Breast epithelium (tissue), 4 donors: ENCODE results near the gene DDX4. TPM values are rescaled to one million over a fixed set of nuclear protein-coding genes. Genes with fewer than 3 reads are reported as not detected.

Source experiments
- DNase-seq, 2 donors: peaks; one replicate each; pipeline ENCODE4 v3.0.0-alpha.2; 2019; ENCODE audit warnings: low spot score in 2 of 2
- H3K27ac ChIP-seq, 2 donors: fragments of 200-600 bp; sonication (generic) in 1 of 2; one replicate each; pipeline ENCODE4 v1.5.1; 2016 to 2019; ENCODE audit warnings: mild to moderate bottlenecking in 1 of 2
- H3K27me3 ChIP-seq, 2 donors: fragments of 200-600 bp; sonication (generic) in 1 of 2; one replicate each; pipeline versions ENCODE4 v1.5.1 to v1.6.0; 2017 to 2019; ENCODE audit warnings: control low read depth in 1 of 2, mild to moderate bottlenecking in 1 of 2
- H3K36me3 ChIP-seq: fragments of 200-600 bp; one replicate; pipeline ENCODE4 v1.5.1; 2019
- H3K4me1 ChIP-seq, 2 donors: fragments of 200-600 bp; sonication (generic); one replicate each; pipeline ENCODE4 v1.5.1; 2016 to 2019; ENCODE audit warnings: control low read depth in 1 of 2
- H3K4me3 ChIP-seq, 3 donors: fragments of 200-600 bp; sonication (generic); 1 replicate in 2 of 3; 2 replicates in 1 of 3; pipeline ENCODE4 v1.5.1; 2016 to 2019; ENCODE audit warnings: mild to moderate bottlenecking in 3 of 3, moderate library complexity in 2 of 3
- H3K9me3 ChIP-seq, 2 donors: fragments of 200-600 bp; sonication (generic) in 1 of 2; one replicate each; pipeline ENCODE4 v1.5.1; 2016 to 2019; ENCODE audit warnings: control low read depth in 1 of 2
- CTCF ChIP-seq, 3 donors: fragments of 450-650 bp; IDR thresholded peaks; one replicate each; pipeline ENCODE4 v1.5.1; 2016 to 2017; ENCODE audit warnings: antibody characterized with exemption in 3 of 3, mild to moderate bottlenecking in 3 of 3, moderate library complexity in 3 of 3
- POLR2A ChIP-seq: fragments of 450-650 bp; IDR thresholded peaks from one replicate; pipeline ENCODE4 v1.6.1; 2016; ENCODE audit warnings: antibody characterized with exemption, mild to moderate bottlenecking, moderate library complexity
- POLR2AphosphoS5 ChIP-seq, 3 donors: sonication (generic); formaldehyde crosslinking; IDR thresholded peaks; one replicate each; pipeline ENCODE4 v1.6.1; 2017; ENCODE audit warnings: antibody characterized with exemption in 3 of 3
- intact Hi-C: fragments of 100-400 bp; cut with DNase I; formaldehyde crosslinking; loops from one replicate; pipeline ENCODE4 v1.15.1; 2023; ENCODE audit warnings: low total_unique reads
- total RNA-seq, 3 donors: library from RNA; depleted of rRNA; stranded (reverse); fragments of >200 nt; gene quantifications; one replicate each; pipeline ENCODE4 v1.1.0, GENCODE V29; 2016

Gene DDX4
- total RNA-seq, 3 donors from 2014 or later: not detected

GRCh38 chr5:55848783-55849182 is 110.9 kb downstream of the DDX4 start:
- H3K27me3 ChIP-seq: no peaks in the 10 kb centered on the region
- H3K27ac ChIP-seq: no peak overlapping the region
- intact Hi-C loops: no loop called here
- no peak overlapping the region for H3K4me3 ChIP-seq
- no peak for TF ChIP-seq POLR2AphosphoS5 (IDR thresholded peaks at IDR 0.05)
- TF ChIP-seq CTCF (IDR thresholded peaks at IDR 0.05): no peak
- no peak for TF ChIP-seq POLR2A
- DNase-seq: no peak
- H3K36me3 ChIP-seq: no peaks in the 10 kb centered on the region
- H3K9me3 ChIP-seq: peaks cover 0 to 10% of the 10 kb centered on the region in 2 donors
- no peaks in the 10 kb centered on the region for H3K4me1 ChIP-seq

- DNase-seq: no peak
- no peaks in the 10 kb centered on the region for H3K4me1 ChIP-seq
- no peak for TF ChIP-seq CTCF (IDR thresholded peaks at IDR 0.05)
- H3K4me3 ChIP-seq: no peak within 1 kb of the TSS
- no peaks in the 10 kb centered on the region for H3K9me3 ChIP-seq
- intact Hi-C loops: no loop called here
- no peaks in the 10 kb centered on the region for H3K27me3 ChIP-seq
- no peak within 1 kb of the TSS for H3K27ac ChIP-seq
- H3K36me3 ChIP-seq: no peaks in the 10 kb centered on the region
Observed at GRCh38 chr5:55850839-55851674, 113.2 kb downstream of the DDX4 start, which contains the start of gene IL31RA. IL31RA (plus strand) TSS chr5:55851357; CDS start chr5:55851571, 214 bp downstream.

- intact Hi-C loops: no loop called here
- no peak for TF ChIP-seq CTCF (IDR thresholded peaks at IDR 0.05)
- no peak for TF ChIP-seq POLR2A
- no peak for TF ChIP-seq POLR2AphosphoS5 (IDR thresholded peaks at IDR 0.05)
- no peak for DNase-seq
- no peaks in the 10 kb centered on the region for H3K4me1 ChIP-seq
- H3K36me3 ChIP-seq: no peaks in the 10 kb centered on the region
- H3K27me3 ChIP-seq: no peaks in the 10 kb centered on the region
- no peaks in the 10 kb centered on the region for H3K9me3 ChIP-seq
- no peak overlapping the region for H3K4me3 ChIP-seq
- H3K27ac ChIP-seq: no peak overlapping the region
Observed at GRCh38 chr5:55851675-55851979, 113.8 kb downstream of the DDX4 start.

GRCh38 chr5:55852503-55852902 is 114.6 kb downstream of the DDX4 start:
- H3K4me3 ChIP-seq: no peak overlapping the region
- intact Hi-C loops: no loop called here
- no peak overlapping the region for H3K27ac ChIP-seq
- no peaks in the 10 kb centered on the region for H3K36me3 ChIP-seq
- H3K4me1 ChIP-seq: no peaks in the 10 kb centered on the region
- TF ChIP-seq POLR2A (no peak), CTCF (IDR thresholded peaks at IDR 0.05) (no peak), POLR2AphosphoS5 (IDR thresholded peaks at IDR 0.05) (no peak)
- H3K27me3 ChIP-seq: no peaks in the 10 kb centered on the region
- H3K9me3 ChIP-seq: no peaks in the 10 kb centered on the region
- no peak for DNase-seq

GRCh38 chr5:55853041-55853670 is 115.3 kb downstream of the DDX4 start:
- H3K36me3 ChIP-seq: no peaks in the 10 kb centered on the region
- intact Hi-C loops: no loop called here
- DNase-seq: no peak
- no peak overlapping the region for H3K27ac ChIP-seq
- no peaks in the 10 kb centered on the region for H3K27me3 ChIP-seq
- no peak overlapping the region for H3K4me3 ChIP-seq
- H3K9me3 ChIP-seq: no peaks in the 10 kb centered on the region
- TF ChIP-seq POLR2A: no peak
- no peak for TF ChIP-seq CTCF (IDR thresholded peaks at IDR 0.05)
- TF ChIP-seq POLR2AphosphoS5 (IDR thresholded peaks at IDR 0.05): no peak
- H3K4me1 ChIP-seq: no peaks in the 10 kb centered on the region
